ENCODE data around the gene WDR70. TPM values are rescaled to one million over a fixed set of nuclear protein-coding genes. Genes with fewer than 3 reads are reported as not detected.

WDR70 gene
- total RNA-seq, 8 experiments from 2014 or later = 19.9 to 45.1 (median 28.1) TPM

DNA sequence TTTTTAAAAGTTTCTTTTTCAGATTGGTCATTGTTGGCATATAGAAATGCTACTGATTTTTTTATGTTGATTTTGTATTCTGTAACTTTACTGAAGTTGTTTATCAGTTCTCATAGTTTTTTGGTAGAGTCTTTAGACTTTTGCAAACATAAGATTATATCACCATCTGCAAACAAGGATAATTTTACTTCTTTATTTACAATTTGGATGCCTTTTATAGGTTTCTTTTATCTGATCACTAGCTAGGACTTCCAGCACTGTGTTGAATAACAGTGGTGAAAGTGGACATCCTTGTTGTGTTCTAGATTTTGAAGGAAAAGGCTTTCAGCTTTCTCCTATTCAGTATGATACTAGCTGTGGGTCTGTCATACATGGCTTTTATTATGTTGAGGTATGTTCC is 170.3 kb downstream of the WDR70 start:
- ATAC-seq (replicated peaks in 6 of 8) = no peak
- no peaks in the 10 kb centered on the region for H3K4me1 ChIP-seq (replicated peaks in 1 of 2)
- no peak overlapping the region for H3K27ac ChIP-seq
- no peak overlapping the region for H3K4me3 ChIP-seq
- in situ Hi-C loops (cut with MboI; ENCODE audit: low pct_unique_long_range_greater_than_20kb in 2 of 9, low sequenced_read_pairs in 9 of 9, unreplicated experiment in 9 of 9) = no loop called here

DNA sequence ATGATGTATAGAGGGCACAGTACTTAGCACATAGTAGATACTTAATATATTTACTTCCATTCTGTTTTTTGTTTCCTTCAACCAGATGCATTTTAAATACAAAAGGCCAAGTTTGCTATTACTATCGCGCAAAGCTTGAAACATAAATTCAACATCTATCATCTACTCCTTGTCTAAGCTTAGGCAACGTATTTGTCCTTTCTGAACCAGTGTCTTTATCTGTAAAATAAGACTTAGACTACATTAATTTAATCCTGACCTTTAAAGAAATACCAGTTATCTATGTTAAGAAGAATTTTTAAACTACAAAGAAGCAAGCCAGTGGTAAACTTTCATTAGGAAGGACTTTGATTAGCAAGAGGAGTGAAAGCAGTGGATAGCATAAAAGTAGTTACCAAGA is 173.0 kb downstream of the WDR70 start:
- ATAC-seq (replicated peaks in 6 of 8) = no peak
- Histone ChIP-seq H3K27ac (no peak overlapping the region), H3K4me1 (replicated peaks in 1 of 2) (no peaks in the 10 kb centered on the region), H3K4me3 (no peak overlapping the region)
- in situ Hi-C loops (cut with MboI; ENCODE audit: low pct_unique_long_range_greater_than_20kb in 2 of 9, low sequenced_read_pairs in 9 of 9, unreplicated experiment in 9 of 9) = no loop called here
- WGBS, 10 experiments = 87 to 100% (median 96%) methylated on average over 1 to 3 of the region's 3 CpGs; no CpG with 5 or more reads in 1 of the 10 experiments

DNA sequence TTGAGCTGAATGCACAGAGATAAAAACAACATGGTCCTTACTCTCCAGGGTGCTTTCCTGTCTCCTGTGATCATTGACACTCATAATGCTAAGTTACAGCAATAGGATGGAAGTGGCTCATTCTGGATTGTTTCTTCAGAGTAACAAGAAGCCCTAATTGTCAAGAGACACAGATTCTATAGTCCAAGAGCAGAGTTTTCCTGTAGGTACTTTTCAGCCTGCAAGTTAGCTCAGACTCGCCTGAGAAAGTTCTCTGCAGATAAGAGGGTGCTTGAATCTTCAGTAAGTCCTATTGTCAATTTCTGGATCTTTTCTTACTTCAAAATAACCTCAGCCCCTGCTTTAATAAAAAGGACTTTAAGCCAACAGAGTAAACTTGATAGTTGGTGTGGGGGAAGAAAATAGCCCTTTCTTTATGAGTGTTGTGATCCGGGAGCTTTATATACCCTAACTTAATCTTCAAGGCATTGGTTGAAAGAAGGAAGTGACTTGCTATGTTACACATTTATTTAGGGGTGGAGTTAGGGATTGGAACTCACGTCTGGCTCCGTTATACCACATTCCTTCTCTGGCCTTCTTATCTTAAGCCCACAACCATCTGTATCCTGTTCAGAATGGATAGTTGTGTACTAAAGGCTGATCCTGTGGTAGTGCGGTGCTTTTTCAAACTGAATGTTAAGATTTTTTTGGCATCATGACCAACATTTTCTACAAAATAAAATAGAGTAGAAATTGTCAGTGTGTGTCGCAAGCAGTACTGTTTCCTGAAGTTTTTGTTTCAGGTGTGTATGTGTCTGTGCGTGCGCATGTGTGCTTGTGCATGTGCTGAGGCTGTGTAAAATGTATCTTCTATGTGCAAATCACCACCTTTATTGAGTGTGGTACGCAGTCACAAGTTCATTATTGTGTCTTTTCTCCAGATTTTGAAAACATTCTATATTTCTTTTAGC is 173.9 kb downstream of the WDR70 start:
- Histone ChIP-seq H3K4me3 (no peak overlapping the region), H3K4me1 (replicated peaks in 1 of 2) (no peaks in the 10 kb centered on the region), H3K27ac (no peak overlapping the region)
- in situ Hi-C loops (cut with MboI; ENCODE audit: low pct_unique_long_range_greater_than_20kb in 2 of 9, low sequenced_read_pairs in 9 of 9, unreplicated experiment in 9 of 9) = no loop called here
- WGBS, 10 experiments = 73 to 100% (median 91%) methylated on average over 3 to 9 of the region's 9 CpGs; no CpG with 5 or more reads in 2 of the 10 experiments
- ATAC-seq (replicated peaks in 6 of 8) = no peak

DNA sequence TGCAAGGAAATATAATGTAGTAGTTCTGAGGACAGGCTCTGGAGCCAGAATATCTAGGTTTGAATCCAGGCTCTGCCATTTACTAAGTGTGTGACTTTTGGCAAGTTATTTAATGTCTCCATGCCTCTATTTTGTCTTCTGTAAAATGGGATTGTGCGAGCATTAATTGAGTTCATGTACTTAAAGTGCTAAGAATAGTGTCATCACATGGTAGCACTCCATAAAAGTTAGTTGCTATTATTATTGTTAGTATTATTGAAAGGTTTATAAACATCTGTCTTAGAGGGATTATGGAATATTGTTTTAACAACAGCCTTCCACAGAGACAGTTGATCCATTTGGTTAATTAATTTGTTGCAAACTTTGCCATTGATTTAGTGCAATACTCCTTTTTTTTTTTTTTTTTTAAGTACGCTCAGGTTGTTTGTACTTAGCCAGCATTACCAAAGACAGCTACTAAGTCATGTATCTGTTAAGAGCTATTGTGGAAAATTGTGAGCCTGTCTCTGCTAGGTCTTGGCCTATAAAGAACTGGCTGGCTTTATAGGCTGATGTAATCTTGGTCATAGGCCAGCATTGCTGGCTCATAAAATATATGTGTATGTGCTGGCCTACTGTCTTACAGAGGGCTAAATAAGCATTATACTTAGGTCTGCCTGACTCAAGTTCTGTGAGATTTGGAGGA is 174.7 kb downstream of the WDR70 start:
- in situ Hi-C loops (cut with MboI; ENCODE audit: low pct_unique_long_range_greater_than_20kb in 2 of 9, low sequenced_read_pairs in 9 of 9, unreplicated experiment in 9 of 9) = no loop called here
- peak in 4 of 8 experiments; percentile 51 to 94 (median 84) for ATAC-seq (replicated peaks in 6 of 8)
- Histone ChIP-seq H3K4me3 (no peak overlapping the region), H3K4me1 (replicated peaks in 1 of 2) (no peaks in the 10 kb centered on the region), H3K27ac (no peak overlapping the region)
- WGBS, 10 experiments = 83 to 100% (median 100%) methylated on average over 1 to 2 of the region's 2 CpGs; no CpG with 5 or more reads in 2 of the 10 experiments

DNA sequence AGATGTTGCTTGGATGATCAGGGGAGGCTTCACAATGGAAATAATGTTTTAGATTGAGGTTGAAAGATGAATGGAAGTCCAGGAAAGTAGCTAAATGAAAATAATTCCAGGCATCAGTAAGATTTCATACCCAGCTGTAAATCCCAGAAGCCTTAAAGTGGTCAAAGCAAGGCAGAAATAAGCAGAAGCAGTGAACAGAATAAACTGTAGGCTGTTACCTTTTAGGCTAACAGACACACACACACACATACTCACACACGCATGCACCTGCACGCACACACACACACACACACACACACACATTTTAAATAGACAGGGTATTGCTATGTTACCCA is 175.3 kb downstream of the WDR70 start:
- Histone ChIP-seq H3K4me1 (replicated peaks in 1 of 2) (no peaks in the 10 kb centered on the region), H3K4me3 (no peak overlapping the region), H3K27ac (no peak overlapping the region)
- peak in 3 of 8 experiments; percentile 6 to 36 (median 11) for ATAC-seq (replicated peaks in 6 of 8)
- 40 to 90% (median 67%) methylated on average over 1 to 2 of the region's 2 CpGs; no CpG with 5 or more reads in 7 of the 10 experiments for WGBS, 10 experiments
- in situ Hi-C loops (cut with MboI; ENCODE audit: low pct_unique_long_range_greater_than_20kb in 2 of 9, low sequenced_read_pairs in 9 of 9, unreplicated experiment in 9 of 9) = no loop called here

DNA sequence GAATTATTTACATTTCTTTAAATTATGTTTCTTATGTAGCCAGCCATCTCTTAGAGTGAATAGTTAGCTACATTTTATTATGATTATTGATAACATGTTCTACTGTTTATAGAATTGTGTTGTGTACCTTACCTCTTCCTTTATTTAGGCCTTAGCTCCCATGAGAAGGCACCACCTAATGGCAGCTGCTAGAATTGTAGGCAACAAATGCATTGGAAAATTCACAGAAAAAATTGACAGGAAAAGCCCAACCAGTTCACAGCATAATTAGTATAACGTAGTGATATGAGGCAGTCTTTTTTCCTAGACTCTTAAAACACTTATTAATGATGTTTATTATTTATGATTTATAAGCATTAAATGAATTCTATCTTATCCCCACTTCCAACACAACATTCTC is 175.8 kb downstream of the WDR70 start:
- Histone ChIP-seq H3K27ac (no peak overlapping the region), H3K4me3 (no peak overlapping the region), H3K4me1 (replicated peaks in 1 of 2) (no peaks in the 10 kb centered on the region)
- peak in 1 of 8 experiments; percentile 52 for ATAC-seq (replicated peaks in 6 of 8)
- in situ Hi-C loops (cut with MboI; ENCODE audit: low pct_unique_long_range_greater_than_20kb in 2 of 9, low sequenced_read_pairs in 9 of 9, unreplicated experiment in 9 of 9) = no loop called here
- 0 to 9% (median 0%) methylated on average over 1 of the region's 1 CpG; no CpG with 5 or more reads in 3 of the 10 experiments for WGBS, 10 experiments

DNA sequence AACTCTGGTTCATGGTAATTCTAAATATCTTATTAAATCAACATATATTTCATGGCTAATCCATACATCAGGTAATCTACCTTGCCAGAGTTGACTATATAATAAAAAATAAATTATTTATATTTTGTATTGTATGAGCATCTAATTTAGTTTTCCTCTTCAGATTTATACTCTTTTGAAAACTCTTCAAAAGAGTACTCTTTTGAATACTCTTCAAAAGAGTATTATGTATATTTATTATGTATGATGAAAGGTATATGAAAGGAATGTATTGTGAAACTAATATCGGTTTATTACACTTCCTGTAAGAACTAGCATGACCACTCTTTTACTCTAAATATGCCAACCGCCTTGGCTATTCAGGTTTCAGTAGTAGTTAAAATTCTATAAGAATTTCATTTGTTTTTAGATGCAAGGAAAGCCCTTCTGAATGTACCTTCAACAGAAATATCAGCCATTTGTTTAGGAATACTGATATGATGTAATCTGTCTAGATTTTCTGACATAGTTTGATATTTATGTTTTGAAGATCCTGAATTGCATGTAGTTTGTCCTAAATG is 178.7 kb downstream of the WDR70 start:
- in situ Hi-C loops (cut with MboI; ENCODE audit: low pct_unique_long_range_greater_than_20kb in 2 of 9, low sequenced_read_pairs in 9 of 9, unreplicated experiment in 9 of 9) = no loop called here
- ATAC-seq (replicated peaks in 6 of 8) = no peak
- H3K4me3 ChIP-seq = no peak overlapping the region
- H3K4me1 ChIP-seq (replicated peaks in 1 of 2) = no peaks in the 10 kb centered on the region
- H3K27ac ChIP-seq = no peak overlapping the region
- 94 to 100% (median 100%) methylated on average over 1 to 2 of the region's 2 CpGs; no CpG with 5 or more reads in 2 of the 10 experiments for WGBS, 10 experiments

DNA sequence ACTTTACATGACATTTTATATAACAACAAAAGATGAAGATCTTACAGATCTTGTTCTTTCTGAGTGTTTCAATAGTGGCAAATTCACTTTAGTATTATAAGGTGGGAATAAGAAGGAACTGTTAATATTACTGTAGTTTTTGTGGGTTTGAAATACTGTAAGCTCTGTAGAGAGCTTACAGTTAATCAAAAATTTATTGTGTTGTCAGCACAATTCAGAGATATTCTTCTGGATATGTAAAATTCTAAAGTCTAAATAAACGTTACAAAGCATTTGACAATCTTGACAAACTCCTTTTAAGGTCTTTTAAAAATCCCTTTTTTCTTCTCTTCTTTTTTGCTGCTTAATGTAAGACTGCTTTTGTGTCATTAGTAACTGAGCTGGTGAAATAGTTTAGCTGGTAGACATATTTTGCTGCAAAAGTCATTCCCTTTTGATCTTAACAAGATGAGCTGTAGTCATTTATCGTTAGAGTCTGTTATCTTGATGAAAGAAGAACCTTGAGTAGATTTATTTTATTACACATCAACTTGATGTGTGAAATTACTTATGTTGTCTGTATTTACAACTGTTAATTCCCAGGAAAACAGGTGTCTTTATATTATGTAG is 186.0 kb downstream of the WDR70 start:
- no peak for ATAC-seq (replicated peaks in 6 of 8)
- in situ Hi-C loops (cut with MboI; ENCODE audit: low pct_unique_long_range_greater_than_20kb in 2 of 9, low sequenced_read_pairs in 9 of 9, unreplicated experiment in 9 of 9) = no loop called here

DNA sequence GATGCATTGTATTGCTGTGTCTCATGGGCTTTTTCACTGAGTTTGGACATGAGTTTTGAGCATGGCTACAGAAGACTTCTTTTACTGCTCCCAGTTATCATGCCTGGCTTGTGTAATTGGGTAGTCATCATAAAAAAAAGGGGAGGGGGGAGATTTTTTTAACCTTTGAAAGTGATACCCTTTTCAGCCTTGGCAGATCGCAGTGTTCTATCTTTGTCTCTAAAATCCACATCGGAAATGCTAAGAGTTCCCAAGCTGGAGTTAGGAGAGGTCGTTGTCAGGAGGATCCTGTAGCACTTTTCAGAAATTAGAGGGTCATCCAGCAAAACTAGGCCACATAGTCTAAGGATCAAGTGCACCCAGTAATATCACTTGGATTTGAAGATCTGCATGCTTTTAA is 188.4 kb downstream of the WDR70 start:
- no peak for ATAC-seq (replicated peaks in 6 of 8)
- Histone ChIP-seq H3K27ac (no peak overlapping the region), H3K4me3 (no peak overlapping the region), H3K4me1 (replicated peaks in 1 of 2) (no peaks in the 10 kb centered on the region)
- in situ Hi-C loops (cut with MboI; ENCODE audit: low pct_unique_long_range_greater_than_20kb in 2 of 9, low sequenced_read_pairs in 9 of 9, unreplicated experiment in 9 of 9) = no loop called here
- 78 to 100% (median 85%) methylated on average over 1 to 3 of the region's 3 CpGs; no CpG with 5 or more reads in 2 of the 10 experiments for WGBS, 10 experiments

More for the DNA sequence above, 186.0 kb downstream of the WDR70 start:
- no peak overlapping the region for H3K4me3 ChIP-seq
- 17 to 100% (median 81%) methylated on average over 2 of the region's 2 CpGs for WGBS, 10 experiments
- H3K27ac ChIP-seq = no peak overlapping the region
- no peaks in the 10 kb centered on the region for H3K4me1 ChIP-seq (replicated peaks in 1 of 2)

DNA sequence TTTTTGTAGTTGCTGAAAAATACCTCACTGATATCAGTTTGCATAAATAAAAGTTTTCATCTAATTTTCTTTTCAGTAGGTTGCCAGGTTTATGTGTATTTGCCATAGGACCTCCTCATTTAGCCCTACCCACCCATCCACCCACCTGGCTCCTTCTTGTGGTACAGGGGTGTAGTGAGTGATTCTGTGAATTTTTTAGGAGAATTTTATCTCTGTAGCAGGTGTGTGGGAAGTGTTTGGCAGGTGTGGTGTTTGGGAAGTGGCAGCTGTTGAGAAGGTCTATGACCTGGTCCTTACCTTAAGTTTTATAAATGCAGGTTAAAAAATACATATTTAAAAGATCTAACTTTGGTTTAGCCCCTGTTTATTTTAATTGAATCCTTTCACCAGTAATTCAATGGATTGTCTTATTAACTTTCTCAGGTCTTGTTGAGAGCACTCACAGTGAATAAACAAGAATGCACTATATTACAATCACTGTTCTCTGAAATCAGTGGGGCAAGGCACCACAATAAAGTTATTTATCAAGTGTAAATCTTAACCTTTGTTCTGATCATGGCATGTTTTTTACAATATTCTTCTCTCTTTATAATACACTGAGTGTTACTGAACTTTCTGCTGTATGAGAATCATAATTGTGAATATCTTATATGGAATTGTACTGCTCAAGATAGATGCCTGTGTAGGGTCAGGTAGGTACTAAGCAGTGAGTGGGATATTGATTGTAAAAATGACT is 189.1 kb downstream of the WDR70 start:
- Histone ChIP-seq H3K27ac (no peak overlapping the region), H3K4me3 (no peak overlapping the region), H3K4me1 (replicated peaks in 1 of 2) (no peaks in the 10 kb centered on the region)
- ATAC-seq (replicated peaks in 6 of 8) = no peak
- in situ Hi-C loops (cut with MboI; ENCODE audit: low pct_unique_long_range_greater_than_20kb in 2 of 9, low sequenced_read_pairs in 9 of 9, unreplicated experiment in 9 of 9) = no loop called here

DNA sequence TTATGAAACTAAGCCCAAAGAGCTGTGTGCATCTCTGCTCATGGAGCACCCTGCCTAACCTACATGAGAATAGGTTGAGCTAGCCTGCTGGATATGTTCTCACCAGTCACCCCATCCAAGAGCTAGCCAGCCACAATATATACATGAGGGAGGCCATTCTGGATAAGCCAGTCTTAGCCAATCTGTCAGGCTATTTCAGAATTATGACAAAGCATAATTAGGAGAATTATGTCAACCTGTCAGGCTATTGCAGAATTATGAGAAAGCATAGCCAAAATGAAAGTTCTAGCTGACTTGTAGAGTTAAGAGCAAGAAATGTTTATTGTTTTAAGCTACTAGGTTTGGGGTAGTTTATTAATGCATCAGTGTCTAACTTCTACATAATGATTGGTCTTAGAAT is 189.8 kb downstream of the WDR70 start:
- no peak for ATAC-seq (replicated peaks in 6 of 8)
- no peak overlapping the region for H3K27ac ChIP-seq
- in situ Hi-C loops (cut with MboI; ENCODE audit: low pct_unique_long_range_greater_than_20kb in 2 of 9, low sequenced_read_pairs in 9 of 9, unreplicated experiment in 9 of 9) = no loop called here
- no peak overlapping the region for H3K4me3 ChIP-seq
- H3K4me1 ChIP-seq (replicated peaks in 1 of 2) = no peaks in the 10 kb centered on the region

DNA sequence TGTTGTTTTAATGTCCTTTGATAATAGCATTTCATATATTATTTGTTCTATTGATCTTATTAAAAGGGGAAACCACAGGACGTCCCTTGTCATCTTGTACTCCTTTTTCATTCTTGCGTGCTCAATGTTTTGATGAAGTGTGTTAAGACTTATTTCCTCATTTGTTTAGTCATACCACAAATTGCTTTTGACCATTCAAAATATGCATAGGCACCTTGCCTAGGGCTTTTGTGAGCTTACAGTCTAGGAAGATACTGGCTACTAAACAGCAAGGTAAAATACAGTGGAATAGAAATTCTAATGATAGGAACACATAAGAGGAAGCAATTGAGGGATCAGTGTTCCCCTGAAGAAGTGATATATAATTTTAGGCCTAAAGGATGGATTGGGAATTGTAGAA is 190.3 kb downstream of the WDR70 start:
- WGBS, 10 experiments = 86 to 100% (median 100%) methylated on average over 1 to 2 of the region's 2 CpGs; no CpG with 5 or more reads in 1 of the 10 experiments
- in situ Hi-C loops (cut with MboI; ENCODE audit: low pct_unique_long_range_greater_than_20kb in 2 of 9, low sequenced_read_pairs in 9 of 9, unreplicated experiment in 9 of 9) = no loop called here
- no peaks in the 10 kb centered on the region for H3K4me1 ChIP-seq (replicated peaks in 1 of 2)
- no peak overlapping the region for H3K4me3 ChIP-seq
- ATAC-seq (replicated peaks in 6 of 8) = no peak
- no peak overlapping the region for H3K27ac ChIP-seq
